Thyroid gland (tissue), 4 donors: ENCODE results near the gene OR52N5. TPM values are rescaled to one million over a fixed set of nuclear protein-coding genes. Genes with fewer than 3 reads are reported as not detected.

Source experiments
- DNase-seq, 2 donors: peaks; one replicate each; pipeline ENCODE4 v3.0.0-alpha.2; 2019
- H3K27ac ChIP-seq, 3 donors: fragments of 200-600 bp; sonication (generic); 1 replicate in 2 of 3; 2 replicates in 1 of 3; pipeline ENCODE4 v1.5.1; 2016 to 2019; ENCODE audit warnings: mild to moderate bottlenecking in 1 of 3, moderate library complexity in 1 of 3
- H3K27me3 ChIP-seq: fragments of 200-600 bp; sonication (generic); one replicate; pipeline ENCODE4 v1.5.1; 2019
- H3K36me3 ChIP-seq, 2 donors: fragments of 200-600 bp; sonication (generic); one replicate each; pipeline ENCODE4 v1.5.1; 2016 to 2019
- H3K4me1 ChIP-seq, 2 donors: fragments of 200-600 bp; sonication (generic); one replicate each; pipeline ENCODE4 v1.5.1; 2017 to 2019
- H3K4me3 ChIP-seq, 3 donors: fragments of 200-600 bp; sonication (generic); replicated peaks in 1 of 3; 1 replicate in 2 of 3; 2 replicates in 1 of 3; pipeline ENCODE4 v1.5.1; 2016; ENCODE audit warnings: mild to moderate bottlenecking in 1 of 3
- H3K9me3 ChIP-seq: fragments of 200-600 bp; sonication (generic); one replicate; pipeline ENCODE4 v1.5.1; 2017
- CTCF ChIP-seq, 6 experiments: fragments of 200-600 bp in 3 of 6; fragments of 450-650 bp in 3 of 6; sonication (generic) in 3 of 6; IDR thresholded peaks; one replicate each; pipeline ENCODE4 v1.5.1; 2016 to 2019; ENCODE audit warnings: antibody characterized with exemption in 6 of 6, mild to moderate bottlenecking in 2 of 6, inconsistent platforms in 1 of 6, moderate library complexity in 1 of 6
- POLR2A ChIP-seq, 2 donors: fragments of 450-650 bp; IDR thresholded peaks; one replicate each; pipeline ENCODE4 v1.6.1; 2017; ENCODE audit warnings: antibody characterized with exemption in 2 of 2, mild to moderate bottlenecking in 2 of 2, moderate library complexity in 1 of 2
- WGBS, 2 donors: methylation state at CpG; one replicate each; pipeline ENCODE4 v1.1.5; 2017; 5-methylcytosine and 5-hydroxymethylcytosine counted together
- intact Hi-C: fragments of 100-400 bp; cut with DNase I; formaldehyde crosslinking; loops from one replicate; pipeline ENCODE4 v1.15.1; 2023
- total RNA-seq, 4 donors: library from RNA; depleted of rRNA; stranded (reverse); fragments of >200 nt; gene quantifications; one replicate each; pipeline ENCODE4 v1.2.3, GENCODE V29; 2016

OR52N5 gene
- total RNA-seq, 4 donors from 2014 or later: not detected

GRCh38 chr11:5809905-5810795 is 27.0 kb upstream of the OR52N5 start:
- intact Hi-C loops: loop anchor here (5.0 to 10.0 kb wide), 2 partner anchors 333 to 685 kb away; no protein-coding TSS in a partner anchor

DNA sequence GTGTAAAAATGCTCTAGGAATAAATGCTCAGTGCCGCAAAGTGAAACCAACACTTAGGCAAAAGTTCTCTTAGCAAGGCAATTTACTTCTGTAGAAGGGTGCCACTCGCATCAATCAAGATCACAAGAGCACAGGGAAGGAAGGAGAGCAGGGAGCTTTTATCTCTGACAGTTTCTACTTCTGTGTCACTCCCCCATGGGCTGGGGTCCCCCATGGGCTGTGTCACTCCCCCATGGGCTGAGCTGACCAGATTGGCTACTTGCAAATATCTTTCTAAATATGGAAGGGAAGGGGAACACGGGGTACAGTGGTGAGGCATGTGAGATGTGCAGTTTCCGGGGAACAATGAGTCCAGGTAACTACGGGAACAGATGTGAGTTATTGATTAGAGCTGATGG is 26.0 kb upstream of the OR52N5 start:
- H3K36me3 ChIP-seq: no peaks in the 10 kb centered on the region
- TF ChIP-seq POLR2A (IDR thresholded peaks at IDR 0.05) (no peak), CTCF (IDR thresholded peaks at IDR 0.05) (no peak)
- no peaks in the 10 kb centered on the region for H3K27me3 ChIP-seq
- no peak for DNase-seq
- intact Hi-C loops: loop anchor here (5.0 to 10.0 kb wide), 2 partner anchors 332 to 684 kb away; no protein-coding TSS in a partner anchor
- no peak overlapping the region for H3K27ac ChIP-seq
- no peak overlapping the region for H3K4me3 ChIP-seq
- 57 to 58% methylated on average over 5 of the region's 5 CpGs for WGBS, 2 donors
- H3K9me3 ChIP-seq: no peaks in the 10 kb centered on the region
- H3K4me1 ChIP-seq: no peaks in the 10 kb centered on the region

More at GRCh38 chr11:5809905-5810795, 27.0 kb upstream of the OR52N5 start:
- WGBS, 2 donors: 81% methylated on average over 6 of the region's 6 CpGs
- TF ChIP-seq POLR2A (IDR thresholded peaks at IDR 0.05): no peak
- no peak for TF ChIP-seq CTCF (IDR thresholded peaks at IDR 0.05)
- Histone ChIP-seq H3K4me3 (no peak overlapping the region), H3K36me3 (no peaks in the 10 kb centered on the region), H3K4me1 (no peaks in the 10 kb centered on the region), H3K27ac (no peak overlapping the region), H3K27me3 (no peaks in the 10 kb centered on the region), H3K9me3 (no peaks in the 10 kb centered on the region)
- no peak for DNase-seq

GRCh38 chr11:5808500-5809121 is 25.5 kb upstream of the OR52N5 start, which contains the start of gene OR52N2:
OR52N2 (plus strand) TSS chr11:5808924; CDS start chr11:5820336, 11,412 bp downstream.
- WGBS, 2 donors: 13 to 16% methylated on average over 24 of the region's 24 CpGs
- Histone ChIP-seq H3K9me3 (no peaks in the 10 kb centered on the region), H3K36me3 (no peaks in the 10 kb centered on the region), H3K27me3 (no peaks in the 10 kb centered on the region), H3K27ac (no peak within 1 kb of the TSS), H3K4me1 (no peaks in the 10 kb centered on the region), H3K4me3 (peak within 1 kb of the TSS in 2 of 3 donors; percentile 9)
- TF ChIP-seq POLR2A (IDR thresholded peaks at IDR 0.05): no peak
- TF ChIP-seq CTCF (IDR thresholded peaks at IDR 0.05): peak in 5 of 6 experiments; percentile 49 to 86 (median 81)
- DNase-seq: peak; percentile 61 to 76
- intact Hi-C loops: loop anchor here (5.0 to 10.0 kb wide), 2 partner anchors 331 to 684 kb away; no protein-coding TSS in a partner anchor

GRCh38 chr11:5807580-5807979 is 24.4 kb upstream of the OR52N5 start:
- Histone ChIP-seq H3K27me3 (no peaks in the 10 kb centered on the region), H3K4me1 (no peaks in the 10 kb centered on the region), H3K27ac (no peak overlapping the region), H3K4me3 (no peak overlapping the region), H3K36me3 (no peaks in the 10 kb centered on the region), H3K9me3 (no peaks in the 10 kb centered on the region)
- intact Hi-C loops: loop anchor here (5.0 to 10.0 kb wide), 2 partner anchors 330 to 683 kb away; no protein-coding TSS in a partner anchor
- 55 to 76% methylated on average over 10 of the region's 10 CpGs for WGBS, 2 donors
- no peak for DNase-seq
- TF ChIP-seq CTCF (IDR thresholded peaks at IDR 0.05) (no peak), POLR2A (IDR thresholded peaks at IDR 0.05) (no peak)
